Ammon's horn (tissue), 1 donor: ENCODE results near the gene SGPP2.
"Not testable (repeated sequence)": the region's sequence is repeated elsewhere in the genome, so short reads cannot be mapped to it uniquely, and the experiment has no call there.

Experiments used
- DNase-seq: peaks from one replicate; pipeline ENCODE4 v3.0.0-alpha.2; 2016; ENCODE audit warnings: low spot score

Gene SGPP2

DNA sequence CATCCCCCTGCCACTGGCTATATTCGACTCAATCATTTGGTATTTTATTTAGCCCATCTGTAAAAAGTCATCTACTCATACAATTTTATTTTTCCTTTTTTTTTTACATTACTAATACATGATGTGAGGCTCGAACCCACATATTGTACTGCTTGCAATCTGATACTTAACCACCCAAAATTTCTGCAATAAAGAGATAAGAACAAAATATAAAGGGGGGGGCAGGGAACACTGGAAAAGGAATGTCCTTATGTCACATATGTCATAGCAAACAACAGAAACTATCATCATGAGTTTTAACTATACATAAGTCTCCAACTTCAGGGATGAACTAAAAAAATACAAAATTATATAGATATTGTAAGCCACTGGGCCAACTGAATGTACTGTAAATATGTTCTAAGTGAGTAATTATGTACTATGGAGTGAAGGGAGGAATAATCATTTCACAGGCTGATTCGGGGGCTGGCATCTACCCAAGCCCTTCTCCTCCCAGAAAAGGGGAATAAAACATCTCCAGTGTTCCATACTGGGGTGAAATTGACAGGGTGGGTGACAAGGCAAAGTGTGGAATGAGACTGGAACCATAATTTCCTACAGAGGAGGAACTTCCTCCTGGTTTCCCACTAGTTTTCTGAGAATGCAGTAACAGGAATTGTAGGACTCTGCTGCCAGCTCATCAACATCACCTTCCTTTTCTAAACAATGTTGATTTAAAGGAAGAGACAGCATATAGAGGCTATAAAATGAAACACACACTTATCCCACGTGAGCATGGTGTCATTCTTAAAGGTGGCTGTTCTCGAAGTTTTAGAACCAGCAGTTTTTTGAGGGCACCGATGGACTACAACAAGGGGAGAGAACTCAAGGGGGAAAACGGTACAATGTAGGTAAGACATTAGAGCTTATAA is 152.1 kb downstream of the SGPP2 start:
- DNase-seq = no peak

DNA sequence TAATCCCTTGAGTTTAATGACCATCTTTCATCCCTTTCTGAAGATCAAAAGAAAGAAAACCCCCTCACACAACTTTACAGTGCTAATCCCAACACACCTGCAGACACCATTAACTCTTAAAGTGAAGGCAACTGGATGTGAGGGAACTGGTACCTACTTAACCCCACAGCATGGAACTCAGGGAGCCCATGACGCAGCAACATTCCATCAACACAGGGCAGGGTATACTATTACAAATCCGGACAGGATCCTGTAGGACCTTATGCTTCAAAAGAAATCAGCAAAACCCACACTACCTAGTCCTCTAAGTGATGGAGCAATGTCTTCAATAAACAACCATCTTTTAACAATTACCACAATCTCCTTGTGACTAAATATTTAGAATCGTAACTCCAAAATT is 153.0 kb downstream of the SGPP2 start:
- no peak for DNase-seq

DNA sequence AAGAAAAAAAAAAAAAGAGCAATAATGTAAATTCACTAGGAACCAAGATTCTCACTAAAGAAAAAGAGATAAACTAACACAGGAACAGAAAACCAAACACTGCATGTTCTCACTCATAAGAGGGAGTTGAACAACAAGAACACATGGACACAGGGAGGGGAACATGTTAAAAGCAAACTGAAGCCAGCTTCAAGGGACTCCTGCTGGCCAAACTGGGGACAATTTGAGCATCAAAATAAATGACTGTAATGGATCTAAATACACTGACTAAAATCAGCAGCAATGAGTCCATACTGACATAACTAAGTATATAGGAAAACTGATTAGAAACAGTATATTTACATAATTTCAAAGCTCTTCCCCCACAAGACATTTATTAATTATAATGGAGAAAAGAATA is 158.6 kb downstream of the SGPP2 start:
- DNase-seq = no peak

DNA sequence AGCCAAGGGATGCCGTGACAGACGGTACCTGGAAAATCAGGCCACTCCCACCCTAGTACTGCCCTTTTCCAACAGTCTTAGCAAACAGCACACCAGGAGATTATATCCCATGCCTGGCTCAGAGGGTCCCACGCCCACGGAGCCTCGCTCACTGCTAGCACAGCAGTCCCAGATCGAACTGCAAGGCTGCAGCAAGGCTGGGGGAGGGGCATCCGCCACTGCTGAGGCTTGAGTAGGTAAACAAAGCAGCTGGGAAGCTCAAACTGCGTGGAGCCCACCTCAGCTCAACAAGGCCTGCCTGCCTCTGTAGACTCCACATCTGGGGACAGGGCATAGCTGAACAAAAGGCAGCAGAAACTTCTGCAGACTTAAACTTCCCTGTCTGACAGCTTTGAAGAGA is 160.2 kb downstream of the SGPP2 start:
- not testable (repeated sequence) for DNase-seq

DNA sequence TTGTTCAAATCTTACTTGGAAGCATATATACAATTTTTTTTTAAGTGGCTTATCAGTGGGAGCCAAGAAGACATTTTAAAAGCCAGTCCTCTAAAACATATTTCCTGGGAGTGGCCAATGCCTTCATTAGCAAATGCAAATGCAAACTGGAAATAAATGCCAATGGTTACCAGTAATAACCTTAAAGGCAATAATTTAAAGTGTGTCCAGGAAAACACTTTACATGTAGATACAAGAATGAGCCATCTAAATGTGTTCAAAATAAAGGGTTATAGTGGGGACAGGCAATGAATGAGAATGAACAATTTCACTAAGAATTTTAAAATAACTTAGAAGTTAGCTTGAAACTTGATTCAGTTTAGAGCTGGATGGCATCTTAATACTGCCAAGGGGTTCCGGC is 167.3 kb downstream of the SGPP2 start:
- DNase-seq = no peak

DNA sequence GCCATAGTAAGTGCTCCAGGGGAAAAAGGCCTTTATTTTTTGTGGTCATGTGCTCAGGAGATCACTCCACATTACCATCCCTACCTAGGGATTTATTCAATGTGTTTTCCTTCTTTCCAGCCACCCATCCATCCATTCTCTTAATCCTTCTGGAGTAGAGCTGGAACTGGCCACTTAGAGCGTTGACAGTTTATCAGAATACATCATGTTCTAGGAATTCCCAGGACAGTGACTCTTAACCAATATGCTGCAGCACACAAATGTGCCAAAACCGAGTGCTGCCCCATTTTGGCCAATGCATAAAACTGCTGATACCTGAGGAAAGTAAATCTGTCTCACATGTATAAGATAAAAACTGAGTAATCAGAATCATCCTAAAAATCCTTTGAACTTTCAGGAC is 167.8 kb downstream of the SGPP2 start:
- DNase-seq = no peak

DNA sequence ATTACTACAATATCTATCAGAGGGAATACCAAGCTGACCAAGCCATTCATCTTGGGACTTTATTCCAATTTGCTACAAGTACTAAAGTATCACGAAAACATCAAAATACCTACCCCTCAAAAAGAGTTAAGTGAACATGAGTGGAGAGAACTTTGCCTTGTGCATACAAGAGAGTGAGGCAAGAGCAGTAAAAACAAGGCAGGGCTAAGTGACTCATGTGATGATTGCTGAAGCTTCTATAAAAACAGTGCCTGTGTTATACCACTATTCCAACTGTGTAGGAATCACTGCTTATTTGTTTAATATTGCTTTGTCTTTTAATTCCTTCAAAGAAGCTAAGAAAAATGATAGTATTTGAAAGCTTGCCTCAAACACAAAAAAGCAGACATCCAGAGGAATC is 170.3 kb downstream of the SGPP2 start:
- peak; percentile 18 for DNase-seq

DNA sequence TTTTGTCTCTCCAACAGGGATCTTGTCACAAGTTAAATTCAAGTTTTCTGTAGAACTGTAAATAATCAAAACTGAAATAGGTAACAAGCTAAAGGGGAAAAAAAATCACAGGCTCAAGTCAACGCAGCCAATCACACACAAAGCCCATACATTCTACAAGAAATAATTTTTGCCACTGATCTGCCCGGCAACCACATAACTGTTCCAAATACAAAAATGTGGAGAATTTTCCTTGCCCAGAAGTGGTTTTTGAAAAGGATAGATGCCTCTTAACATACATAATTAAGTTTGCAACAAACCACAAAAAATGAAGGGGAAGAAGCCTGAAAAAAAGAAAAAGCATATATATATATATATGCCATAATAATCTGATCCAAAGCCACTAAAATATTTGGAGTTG is 171.2 kb downstream of the SGPP2 start:
- no peak for DNase-seq

DNA sequence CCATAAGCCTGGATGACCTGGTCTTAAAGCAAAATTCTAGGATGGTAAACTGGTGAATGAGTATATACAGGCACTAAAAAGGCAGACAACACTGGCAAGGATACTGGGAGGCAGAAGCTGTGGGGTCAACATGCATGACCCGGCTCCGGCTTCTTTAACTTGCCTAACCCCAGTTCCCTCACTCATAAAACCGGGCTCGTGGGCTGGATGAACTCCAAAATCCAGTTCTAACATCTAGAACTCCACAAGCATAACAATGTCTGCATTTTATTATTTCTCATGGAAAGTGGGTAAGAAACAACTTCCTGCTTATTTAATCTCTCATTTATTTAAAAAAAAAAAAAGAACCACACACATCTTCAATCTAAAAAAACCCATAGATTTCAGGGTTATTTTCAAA is 174.3 kb downstream of the SGPP2 start:
- no peak for DNase-seq

DNA sequence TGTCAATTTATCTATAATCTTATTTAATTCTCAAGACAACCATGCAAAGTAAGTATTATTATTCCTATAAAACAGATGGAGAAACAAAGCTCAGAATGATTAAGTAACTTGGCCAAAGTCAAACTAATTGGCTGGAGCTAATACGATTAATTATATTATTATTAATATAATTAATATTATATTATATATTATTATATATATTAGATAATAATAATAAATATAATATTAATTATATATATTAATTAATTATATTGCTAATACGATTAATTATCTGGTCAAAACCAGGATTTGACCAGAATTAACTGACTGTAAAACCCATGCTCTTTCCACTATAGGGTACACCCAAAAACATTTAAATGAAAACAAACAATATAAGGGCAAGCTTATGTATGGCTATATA is 179.2 kb downstream of the SGPP2 start:
- no peak for DNase-seq

DNA sequence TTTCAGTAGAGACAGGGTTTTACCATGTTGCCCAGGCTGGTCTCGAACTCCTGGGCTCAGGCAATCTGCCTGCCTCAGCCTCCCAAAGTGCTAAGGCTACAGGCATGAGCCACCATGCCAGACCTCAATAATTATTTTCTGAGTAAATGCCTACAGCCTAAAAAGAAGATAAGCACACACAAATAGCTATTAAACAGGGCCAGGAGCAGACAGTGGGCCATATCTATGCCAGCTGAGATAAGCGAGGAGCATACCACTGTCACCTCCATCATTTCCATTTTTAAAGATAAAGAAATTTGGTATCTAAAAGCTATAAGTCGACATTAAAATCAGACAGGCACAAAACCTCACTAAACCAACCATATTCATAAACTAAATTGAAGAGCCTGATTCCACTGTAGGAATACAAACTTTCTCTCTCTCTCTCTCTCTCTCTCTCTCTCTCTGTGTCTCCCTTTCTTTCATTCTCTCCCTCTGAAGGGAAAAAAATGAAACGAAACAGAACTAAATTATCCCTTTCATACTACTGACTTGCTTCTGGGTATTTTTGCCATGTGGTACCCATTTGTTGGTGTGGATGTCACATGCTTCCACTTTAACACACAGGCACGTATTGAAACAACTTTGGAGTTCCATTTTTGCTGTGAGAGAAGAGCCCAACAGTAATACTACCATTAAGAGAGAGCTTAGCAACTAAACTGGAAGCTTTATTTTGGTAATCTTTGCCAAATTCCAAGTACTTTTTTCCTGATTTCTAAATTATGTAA is 180.6 kb downstream of the SGPP2 start:
- no peak for DNase-seq

DNA sequence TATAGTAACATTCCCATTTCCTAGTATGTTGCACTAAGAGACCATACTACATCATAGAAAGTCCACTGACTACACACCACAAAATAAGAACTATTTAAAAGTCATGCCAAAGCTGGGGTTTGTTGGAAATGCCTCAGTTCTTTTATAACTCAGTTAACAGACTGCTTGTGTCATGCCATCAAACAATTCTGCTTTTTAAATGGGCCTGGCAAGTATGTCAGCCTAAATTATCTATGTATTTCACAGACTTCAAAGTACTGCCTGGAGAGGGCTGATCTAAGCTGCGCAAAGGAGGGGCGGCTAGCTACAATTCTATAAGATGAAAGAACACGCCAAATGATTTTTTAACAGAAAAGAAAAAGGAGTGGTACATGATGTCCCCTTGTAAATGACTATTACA is 182.0 kb downstream of the SGPP2 start:
- DNase-seq = no peak

DNA sequence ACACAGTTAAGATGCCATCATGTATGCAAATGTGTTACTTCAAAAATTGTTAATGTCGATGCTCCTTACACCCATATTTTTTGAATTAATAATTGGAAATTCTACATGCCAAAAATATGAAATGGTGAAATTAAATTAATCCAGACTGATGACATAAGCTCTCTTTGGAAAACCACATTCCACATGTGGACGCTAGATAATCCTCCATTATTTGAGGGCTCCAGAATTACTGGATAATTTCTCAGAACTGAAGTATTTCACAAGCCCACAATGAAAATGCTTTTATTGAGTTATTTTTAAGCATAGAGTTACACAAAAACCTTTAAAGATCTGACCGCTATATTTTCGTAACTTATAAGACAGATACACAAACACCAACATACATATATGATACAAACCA is 183.7 kb downstream of the SGPP2 start:
- DNase-seq = no peak

DNA sequence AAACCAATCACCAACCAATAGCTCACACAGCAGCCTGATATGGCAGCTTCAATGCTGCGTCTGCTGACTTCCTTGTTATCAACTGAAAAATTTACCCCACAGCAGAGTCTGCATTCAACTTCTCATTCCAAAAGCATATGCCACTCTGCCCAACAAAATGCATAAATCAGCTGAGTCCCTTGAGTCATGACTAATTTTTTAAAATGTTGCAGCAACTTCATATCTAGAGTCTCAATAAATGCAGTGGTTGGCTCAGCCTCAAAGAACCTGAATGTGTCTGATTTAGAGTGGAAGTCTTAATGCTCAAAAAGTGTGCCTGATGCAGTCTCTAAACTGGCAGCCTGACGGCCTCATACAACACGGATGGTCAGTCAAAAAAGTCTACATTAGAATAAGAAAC is 185.0 kb downstream of the SGPP2 start:
- no peak for DNase-seq
